GM18951 (cell line): ENCODE results near the gene KRI1.

Experiments used
- POLR2A ChIP-seq: IDR thresholded peaks from 4 replicates; pipeline ENCODE4 v1.6.1; 2011; ENCODE audit warnings: mild to moderate bottlenecking; ENCODE audit not compliant: insufficient read length, insufficient read depth; ENCODE audit errors: extremely low read depth
- in situ Hi-C: fragments of 300-500 bp; cut with MboI; formaldehyde crosslinking; loops from one replicate; pipeline ENCODE4 v1.12.0; 2022; ENCODE audit warnings: low sequenced_read_pairs, mixed read lengths, inconsistent platforms; ENCODE audit not compliant: unreplicated experiment

The KRI1 gene

GRCh38 chr19:10514211-10515145 is 51.3 kb downstream of the KRI1 start:
- in situ Hi-C loops = no loop called here
- TF ChIP-seq POLR2A = no peak

GRCh38 chr19:10513223-10513622 is 52.6 kb downstream of the KRI1 start:
- TF ChIP-seq POLR2A = no peak

GRCh38 chr19:10510301-10510802 is 55.5 kb downstream of the KRI1 start:
- in situ Hi-C loops = no loop called here
- no peak for TF ChIP-seq POLR2A

More at GRCh38 chr19:10513223-10513622, 52.6 kb downstream of the KRI1 start:
- in situ Hi-C loops = no loop called here

- in situ Hi-C loops = no loop called here
- TF ChIP-seq POLR2A = no peak
Observed at GRCh38 chr19:10508707-10509106, 57.1 kb downstream of the KRI1 start.

GRCh38 chr19:10508036-10508435 is 57.8 kb downstream of the KRI1 start:
- in situ Hi-C loops = no loop called here
- TF ChIP-seq POLR2A = no peak

GRCh38 chr19:10505583-10506229 is 60.1 kb downstream of the KRI1 start:
- in situ Hi-C loops = no loop called here
- TF ChIP-seq POLR2A = no peak
